OCI-LY7 (cell line): ENCODE results near the gene WDR36. TPM values are rescaled to one million over a fixed set of nuclear protein-coding genes. Genes with fewer than 3 reads are reported as not detected.

Experiments
- BruUV-seq: library from RNA; stranded (reverse); fragments of 400-500 nt; replicated peaks from 2 replicates; lab custom pipeline; 2021; lab: Mats Ljungman, UMichigan
- CTCF ChIA-PET: fragments of 300-600 bp; sonication (Branson Sonifier 250); formaldehyde crosslinking; loops from one replicate; lab custom pipeline; 2022; ENCODE audit warnings: antibody characterized with exemption; ENCODE audit not compliant: unreplicated experiment; lab: Charles Lee
- POLR2A ChIA-PET: fragments of 300-600 bp; sonication (Branson Sonifier 250); formaldehyde crosslinking; loops from one replicate; lab custom pipeline; 2022; ENCODE audit warnings: antibody characterized with exemption; lab: Charles Lee
- DNase-seq: peaks from one replicate; pipeline ENCODE4 v3.0.0-alpha.2; 2015; ENCODE audit warnings: low spot score
- H2AFZ ChIP-seq: fragments of 200-600 bp; sonication (generic), shearing (Covaris generic); 2 replicates; pipeline ENCODE4 v1.6.1; 2014; ENCODE audit warnings: mild to moderate bottlenecking, antibody characterized with exemption, low read length, moderate library complexity
- H3K27ac ChIP-seq: fragments of 200-600 bp; sonication (generic); 2 replicates; pipeline ENCODE4 v1.5.1; 2014; ENCODE audit warnings: mixed run types, low read depth, mild to moderate bottlenecking, moderate library complexity, low read length, inconsistent platforms; ENCODE audit not compliant: poor library complexity, severe bottlenecking
- H3K36me3 ChIP-seq: fragments of 200-600 bp; sonication (generic); 2 replicates; pipeline ENCODE4 v1.6.1; 2014; ENCODE audit warnings: mild to moderate bottlenecking, antibody characterized with exemption, low read length, moderate library complexity, mixed read lengths; ENCODE audit not compliant: insufficient read depth
- H3K4me1 ChIP-seq: fragments of 200-600 bp; sonication (generic); 2 replicates; pipeline ENCODE4 v1.5.1; 2014; ENCODE audit warnings: mild to moderate bottlenecking, low read length; ENCODE audit not compliant: insufficient read depth, poor library complexity, severe bottlenecking
- H3K4me2 ChIP-seq: fragments of 200-600 bp; sonication (generic); 2 replicates; pipeline ENCODE4 v1.6.1; 2014; ENCODE audit warnings: mild to moderate bottlenecking, low read length
- H3K4me3 ChIP-seq: fragments of 200-600 bp; sonication (generic); 2 replicates; pipeline ENCODE4 v1.5.1; 2014; ENCODE audit warnings: mild to moderate bottlenecking, low read depth, low read length; ENCODE audit not compliant: poor library complexity, severe bottlenecking
- H3K79me2 ChIP-seq: fragments of 200-600 bp; sonication (generic); 2 replicates; pipeline ENCODE4 v1.6.1; 2016; ENCODE audit warnings: low read depth, mild to moderate bottlenecking, low read length, moderate library complexity, mixed read lengths; ENCODE audit not compliant: insufficient read depth
- H3K9me2 ChIP-seq: fragments of 200-600 bp; sonication (generic); 2 replicates; pipeline ENCODE4 v1.6.1; 2016; ENCODE audit warnings: mild to moderate bottlenecking, low read length, mixed read lengths; ENCODE audit not compliant: insufficient read depth
- H3K9me3 ChIP-seq: fragments of 200-600 bp; sonication (generic); 2 replicates; pipeline ENCODE4 v1.6.1; 2014; ENCODE audit warnings: mild to moderate bottlenecking, mixed run types, low read length, mixed read lengths
- H4K20me1 ChIP-seq: fragments of 200-600 bp; sonication (generic); 2 replicates; pipeline ENCODE4 v1.6.1; 2014; ENCODE audit warnings: mild to moderate bottlenecking, antibody characterized with exemption, low read length, moderate library complexity, mixed read lengths; ENCODE audit not compliant: insufficient read depth
- EZH2phosphoT487 ChIP-seq: fragments of 200-600 bp; sonication (generic); IDR thresholded peaks from 2 replicates; pipeline ENCODE4 v1.6.1; 2018; ENCODE audit warnings: low read depth, borderline replicate concordance, mild to moderate bottlenecking, mixed run types, antibody characterized with exemption, low read length, moderate library complexity, mixed read lengths
- intact Hi-C: fragments of 100-400 bp; cut with micrococcal nuclease; formaldehyde crosslinking; loops from one replicate; pipeline ENCODE4 v1.10.0; 2022; ENCODE audit not compliant: unreplicated experiment
- total RNA-seq, 2 experiments: library from RNA; depleted of rRNA in 1 of 2; stranded (reverse); fragments of >200 nt in 1 of 2; shearing (Covaris generic) in 1 of 2; gene quantifications; 2 replicates each; pipeline ENCODE4 v1.2.3, GENCODE V29; 2014 to 2022
- TF ChIP-seq, protein P1 (sequence below): fragments of 200-600 bp; sonication (generic); conservative IDR thresholded peaks from 2 replicates; pipeline ENCODE4 v1.5.1; 2014; ENCODE audit warnings: mild to moderate bottlenecking, antibody characterized with exemption, low read length, moderate library complexity, mixed read lengths

WDR36 gene
- total RNA-seq, 2 experiments from 2014 or later, result 46.5 to 49.4 TPM

DNA sequence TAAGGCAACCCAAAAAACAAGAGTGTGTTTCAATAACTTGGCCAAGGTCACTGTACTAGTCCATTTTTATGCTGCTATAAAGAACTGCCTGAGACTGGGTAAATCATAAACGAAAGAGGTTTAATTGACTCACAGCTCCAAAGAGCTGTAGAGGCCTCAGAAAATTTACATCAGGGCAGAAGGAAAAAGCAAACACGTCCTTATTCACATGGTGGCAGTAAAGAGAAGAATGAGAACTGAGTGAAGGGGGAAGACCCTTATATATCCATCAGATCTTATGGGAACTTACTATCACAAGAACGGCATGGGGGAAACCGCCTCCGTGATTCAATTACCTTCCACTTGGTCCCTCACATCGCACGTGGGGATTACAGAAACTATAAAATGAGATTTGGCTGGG lies 67.7 kb downstream of the WDR36 start:
- TF ChIP-seq, protein P1, sequence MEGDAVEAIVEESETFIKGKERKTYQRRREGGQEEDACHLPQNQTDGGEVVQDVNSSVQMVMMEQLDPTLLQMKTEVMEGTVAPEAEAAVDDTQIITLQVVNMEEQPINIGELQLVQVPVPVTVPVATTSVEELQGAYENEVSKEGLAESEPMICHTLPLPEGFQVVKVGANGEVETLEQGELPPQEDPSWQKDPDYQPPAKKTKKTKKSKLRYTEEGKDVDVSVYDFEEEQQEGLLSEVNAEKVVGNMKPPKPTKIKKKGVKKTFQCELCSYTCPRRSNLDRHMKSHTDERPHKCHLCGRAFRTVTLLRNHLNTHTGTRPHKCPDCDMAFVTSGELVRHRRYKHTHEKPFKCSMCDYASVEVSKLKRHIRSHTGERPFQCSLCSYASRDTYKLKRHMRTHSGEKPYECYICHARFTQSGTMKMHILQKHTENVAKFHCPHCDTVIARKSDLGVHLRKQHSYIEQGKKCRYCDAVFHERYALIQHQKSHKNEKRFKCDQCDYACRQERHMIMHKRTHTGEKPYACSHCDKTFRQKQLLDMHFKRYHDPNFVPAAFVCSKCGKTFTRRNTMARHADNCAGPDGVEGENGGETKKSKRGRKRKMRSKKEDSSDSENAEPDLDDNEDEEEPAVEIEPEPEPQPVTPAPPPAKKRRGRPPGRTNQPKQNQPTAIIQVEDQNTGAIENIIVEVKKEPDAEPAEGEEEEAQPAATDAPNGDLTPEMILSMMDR, result peak; percentile 29; the same call in 1 of the 2 replicates
- no peak for TF ChIP-seq EZH2phosphoT487
- H3K9me3 ChIP-seq, result no peaks in the 10 kb centered on the region
- no peaks in the 10 kb centered on the region for H3K9me2 ChIP-seq
- DNase-seq, result no peak
- no peak overlapping the region for H3K27ac ChIP-seq
- ChIA-PET POLR2A (interaction anchor here (0.6 kb wide), 1 partner anchor 135 kb away, joined by 5 read pairs; no protein-coding TSS in a partner anchor), CTCF (no interaction called here)
- no peaks in the 10 kb centered on the region for H3K36me3 ChIP-seq
- no peak overlapping the region for H3K4me2 ChIP-seq
- BruUV-seq, result no TSS peak
- H3K4me3 ChIP-seq, result no peak overlapping the region
- no peaks in the 10 kb centered on the region for H4K20me1 ChIP-seq
- H3K79me2 ChIP-seq, result no peaks in the 10 kb centered on the region
- no peaks in the 10 kb centered on the region for H3K4me1 ChIP-seq
- intact Hi-C loops, result loop anchor here (2.0 to 5.0 kb wide), 3 partner anchors 62 to 987 kb away; partner anchors contain the start of gene CAMK4
- no peak overlapping the region for H2AFZ ChIP-seq

DNA sequence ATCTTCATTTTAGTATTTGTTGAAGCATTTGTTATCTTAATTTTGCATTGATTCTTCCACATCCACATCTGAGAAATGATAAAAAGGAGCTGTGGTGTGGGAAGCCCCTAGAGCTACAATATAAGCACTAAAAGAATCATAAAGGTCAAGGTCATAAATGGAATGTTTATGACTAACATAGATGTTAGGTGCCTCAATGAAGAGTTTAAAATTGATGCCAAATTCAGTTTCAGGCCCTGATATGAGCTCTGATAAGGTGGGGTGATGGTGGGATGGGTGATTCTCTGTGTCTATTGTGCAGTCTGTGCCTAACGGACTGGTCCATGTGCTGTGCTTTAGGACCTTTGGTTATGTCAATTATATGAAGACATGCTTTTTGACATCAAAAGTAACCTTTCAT lies 70.9 kb downstream of the WDR36 start:
- TF ChIP-seq EZH2phosphoT487, result no peak
- TF ChIP-seq, protein P1, result no peak
- Histone ChIP-seq H3K9me3 (no peaks in the 10 kb centered on the region), H3K27ac (no peak overlapping the region), H3K36me3 (no peaks in the 10 kb centered on the region), H3K79me2 (no peaks in the 10 kb centered on the region), H3K4me1 (no peaks in the 10 kb centered on the region), H3K4me2 (no peak overlapping the region), H2AFZ (no peak overlapping the region), H3K9me2 (no peaks in the 10 kb centered on the region), H4K20me1 (no peaks in the 10 kb centered on the region), H3K4me3 (no peak overlapping the region)
- no peak for DNase-seq
- POLR2A ChIA-PET, result interaction anchor here (0.6 to 0.7 kb wide), 2 partner anchors 26 to 92 kb away, joined by 3 read pairs; no protein-coding TSS in a partner anchor
- CTCF ChIA-PET, result no interaction called here
- no TSS peak for BruUV-seq
- intact Hi-C loops, result no loop called here

DNA sequence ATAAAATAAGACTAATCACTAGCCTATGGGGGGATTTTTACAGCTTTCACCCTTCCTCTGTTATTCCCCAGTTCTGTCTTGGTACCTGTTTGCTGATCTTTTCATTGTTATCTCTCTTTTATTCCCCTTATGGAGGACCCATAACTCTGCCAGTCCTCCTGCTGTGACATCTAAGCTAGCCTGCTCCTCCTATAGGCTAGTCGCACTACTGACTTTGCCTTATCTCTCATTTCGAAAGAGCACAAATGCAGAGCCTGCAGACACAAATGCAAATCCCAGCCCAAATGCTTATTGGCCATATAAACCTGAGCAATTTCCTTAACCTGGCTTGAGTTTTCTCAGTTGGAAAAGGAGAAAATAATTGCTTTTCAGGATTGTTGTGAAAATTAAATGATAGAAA lies 72.9 kb downstream of the WDR36 start:
- TF ChIP-seq EZH2phosphoT487, result no peak
- TF ChIP-seq, protein P1, result no peak
- H4K20me1 ChIP-seq, result no peaks in the 10 kb centered on the region
- H3K79me2 ChIP-seq, result no peaks in the 10 kb centered on the region
- H3K4me3 ChIP-seq, result no peak overlapping the region
- no peaks in the 10 kb centered on the region for H3K36me3 ChIP-seq
- no peaks in the 10 kb centered on the region for H3K4me1 ChIP-seq
- BruUV-seq, result no TSS peak
- no peak overlapping the region for H3K4me2 ChIP-seq
- H3K27ac ChIP-seq, result no peak overlapping the region
- H3K9me3 ChIP-seq, result no peaks in the 10 kb centered on the region
- H2AFZ ChIP-seq, result no peak overlapping the region
- H3K9me2 ChIP-seq, result no peaks in the 10 kb centered on the region
- no peak for DNase-seq
- CTCF ChIA-PET, result no interaction called here
- POLR2A ChIA-PET, result no interaction called here
- intact Hi-C loops, result no loop called here
